CD4-positive, alpha-beta T cell treated with Interleukin-17A for 1 hour (primary cell): ENCODE measurements around the gene ADIPOR2.

Experiments used
- DNase-seq: peaks from one replicate; pipeline ENCODE4 v3.0.0-alpha.2; 2020

The ADIPOR2 gene

DNA sequence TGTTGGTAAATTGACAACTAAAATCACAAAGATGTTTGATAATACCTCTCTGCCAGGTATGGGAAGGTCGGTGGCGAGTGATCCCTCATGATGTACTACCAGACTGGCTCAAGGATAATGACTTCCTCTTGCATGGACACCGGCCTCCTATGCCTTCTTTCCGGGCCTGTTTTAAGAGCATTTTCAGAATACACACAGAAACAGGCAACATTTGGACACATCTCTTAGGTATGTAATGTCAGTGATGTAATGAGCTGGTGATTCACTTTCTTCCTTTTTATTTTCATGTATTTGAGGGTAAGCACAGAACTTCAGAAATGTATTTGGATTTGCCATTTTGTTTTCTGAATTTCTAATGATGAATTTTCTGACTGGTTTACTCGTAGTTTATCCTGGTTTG, 86.9 kb downstream of the ADIPOR2 start:
- DNase-seq, result no peak

DNA sequence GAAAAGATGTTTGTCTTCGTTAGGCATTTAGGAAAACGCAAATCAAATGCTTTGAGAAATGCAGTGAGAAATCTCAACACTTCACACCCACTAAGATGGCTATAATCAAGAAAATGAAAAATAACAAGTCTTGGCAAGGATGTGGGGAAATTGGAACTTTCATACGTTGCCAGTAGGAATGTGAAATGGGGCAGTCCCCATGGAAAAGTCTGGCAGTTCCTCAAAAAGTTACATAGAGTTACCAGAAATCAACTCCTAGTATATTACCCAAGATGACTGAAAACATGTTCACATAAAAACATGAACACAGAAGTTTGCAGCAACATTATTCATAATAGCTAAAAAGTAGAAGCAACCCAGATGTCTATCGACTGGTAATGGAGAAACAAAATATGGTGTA, 88.0 kb downstream of the ADIPOR2 start:
- DNase-seq, result no peak

DNA sequence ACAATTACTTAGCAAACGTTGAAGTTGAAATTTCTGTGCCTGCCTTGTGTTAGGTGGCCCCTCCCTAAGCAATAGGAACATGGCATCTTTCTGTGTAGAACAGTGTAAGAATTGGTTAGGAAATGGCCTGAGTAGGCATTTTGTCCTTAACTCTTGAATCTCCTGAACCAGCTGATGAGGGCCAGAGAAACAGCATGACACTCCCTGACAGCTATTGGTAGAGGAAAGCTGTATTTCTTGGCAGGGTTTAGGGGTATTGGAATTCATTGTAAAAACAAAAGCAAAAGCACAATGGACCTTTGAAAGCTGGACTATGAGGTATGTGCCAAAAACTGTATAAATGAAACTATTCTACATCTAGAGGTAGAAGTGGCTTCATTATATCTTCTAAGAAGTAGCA, 88.9 kb downstream of the ADIPOR2 start:
- DNase-seq, result no peak

DNA sequence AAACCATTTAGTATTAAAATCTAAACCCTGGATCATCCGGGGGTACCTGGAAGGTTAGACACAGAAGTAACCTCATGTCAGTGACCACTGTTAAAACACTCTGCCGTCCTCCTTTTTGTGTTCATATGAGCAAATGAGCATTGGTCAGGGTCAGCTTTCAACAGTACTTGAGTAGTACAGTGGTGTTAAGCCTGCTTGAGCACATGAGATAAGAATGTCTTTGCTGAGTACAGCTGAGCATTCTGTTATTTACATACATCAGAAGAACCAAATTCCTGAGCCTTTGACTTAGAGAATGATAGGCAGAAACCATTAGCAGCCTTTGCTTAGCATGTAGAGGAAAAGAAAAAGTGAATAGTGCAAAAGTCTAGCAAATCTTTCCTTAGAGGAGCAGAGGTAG, 90.9 kb downstream of the ADIPOR2 start:
- DNase-seq, result no peak

DNA sequence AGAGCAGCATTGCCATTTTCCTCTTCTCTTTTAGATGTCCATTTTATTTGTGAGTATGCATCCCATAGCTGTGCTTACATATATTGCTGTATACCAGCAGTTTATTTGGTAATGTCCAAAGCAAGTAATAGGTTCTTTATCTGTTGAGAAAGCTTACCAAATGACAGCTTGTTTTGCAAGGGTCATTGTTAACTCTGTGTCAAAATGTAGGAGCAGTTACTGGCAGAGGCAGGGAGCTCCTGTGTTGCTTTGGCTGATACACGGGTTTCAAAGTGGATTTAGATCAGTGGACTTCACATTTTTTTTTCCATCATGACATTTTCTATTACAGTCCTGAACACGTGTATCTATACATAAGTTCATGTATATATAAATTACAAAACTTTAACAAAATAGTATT, 91.3 kb downstream of the ADIPOR2 start:
- no peak for DNase-seq

DNA sequence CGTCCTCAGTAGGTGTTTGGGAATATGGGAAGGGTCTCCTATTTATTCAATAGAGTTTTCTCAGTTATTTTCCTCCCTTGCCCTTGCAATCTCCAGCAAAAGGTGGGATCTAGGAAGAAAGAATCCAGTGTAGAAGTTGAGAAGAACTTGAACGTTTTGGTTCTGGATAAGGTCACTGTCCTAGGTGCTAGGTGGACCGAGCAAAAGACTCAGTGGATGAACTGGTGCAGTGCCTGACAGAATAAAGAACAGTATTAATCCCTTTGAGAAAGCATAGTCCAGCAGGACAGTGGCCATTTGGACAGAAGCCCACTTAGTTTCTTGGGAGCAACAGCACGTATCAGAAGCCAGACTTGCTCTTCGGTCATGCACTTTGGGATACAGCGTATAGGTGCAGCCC, 96.8 kb downstream of the ADIPOR2 start:
- DNase-seq, result no peak

DNA sequence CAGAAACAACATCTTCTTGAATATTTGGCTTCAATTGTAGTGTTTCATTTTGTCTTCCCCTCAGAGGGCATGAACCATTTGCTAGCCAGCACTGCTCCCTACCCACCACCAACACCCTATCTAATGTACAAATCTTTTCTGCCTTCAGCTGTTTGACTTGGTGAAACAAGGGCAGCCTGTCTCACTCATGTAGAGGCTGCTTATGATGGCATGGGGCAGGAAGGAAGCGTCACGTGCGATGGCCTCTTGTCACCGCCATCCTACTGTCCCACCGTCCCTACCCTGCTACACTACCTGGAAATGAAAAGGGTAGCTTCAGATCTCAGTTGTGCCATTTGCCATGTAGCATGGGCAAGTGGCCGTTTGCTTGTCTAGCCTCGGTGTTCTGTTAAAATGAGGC, 99.6 kb downstream of the ADIPOR2 start:
- no peak for DNase-seq

DNA sequence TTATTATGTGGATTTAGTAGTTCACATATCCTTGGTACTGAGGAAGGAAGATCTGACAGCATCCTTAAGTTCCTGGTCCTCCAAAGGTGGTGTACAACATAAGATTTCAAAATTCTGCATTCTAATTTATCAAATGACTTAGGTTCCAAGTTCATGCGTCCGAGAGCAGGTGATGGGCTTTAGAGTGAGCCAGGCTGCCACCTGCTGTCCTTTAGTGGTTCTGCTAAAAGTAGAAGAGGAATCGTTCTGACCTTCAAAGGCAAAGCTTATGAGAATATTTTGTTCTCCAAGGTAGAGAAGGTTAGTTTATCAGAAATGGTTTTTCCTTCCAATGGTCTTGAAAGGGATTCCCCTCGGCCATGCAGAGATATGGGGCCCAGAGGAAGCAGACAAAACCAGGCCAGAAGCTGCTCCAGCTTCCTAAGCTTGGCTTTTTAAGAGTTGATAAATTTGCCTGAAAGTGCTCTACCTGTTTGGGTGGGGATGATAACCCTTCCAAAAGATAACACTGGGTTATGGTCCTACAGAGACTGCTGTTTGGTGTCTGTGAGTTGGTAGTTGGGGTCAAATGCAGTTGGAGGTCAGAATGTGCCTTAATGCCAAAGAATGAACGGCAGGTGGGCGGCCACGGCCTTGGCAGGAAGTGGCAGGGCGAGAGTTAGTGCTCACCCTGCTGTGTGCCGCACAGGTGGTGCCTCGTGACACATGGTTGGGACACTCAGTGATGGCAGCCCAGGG, 100.4 kb downstream of the ADIPOR2 start:
- DNase-seq, result peak; percentile 79

DNA sequence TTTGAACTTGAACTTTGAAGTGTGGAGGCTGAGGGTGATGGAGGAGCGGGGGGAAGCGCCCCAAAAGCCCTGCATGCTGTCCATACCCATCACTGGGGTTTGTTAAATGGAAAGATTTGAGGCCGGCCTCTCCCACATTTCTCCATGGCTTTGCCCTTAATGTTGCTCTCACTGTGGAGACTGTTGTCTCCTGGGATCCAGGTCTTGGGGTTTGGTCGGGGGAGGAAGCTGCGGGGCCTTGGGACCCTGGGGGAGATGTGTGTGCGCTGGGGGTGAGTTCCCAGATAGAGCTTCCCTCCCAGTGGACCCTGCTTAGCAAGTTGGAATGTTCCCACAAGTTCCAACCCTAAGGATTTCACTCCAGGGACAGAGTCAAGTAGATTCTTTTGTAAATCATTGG, 101.5 kb downstream of the ADIPOR2 start:
- no peak for DNase-seq

DNA sequence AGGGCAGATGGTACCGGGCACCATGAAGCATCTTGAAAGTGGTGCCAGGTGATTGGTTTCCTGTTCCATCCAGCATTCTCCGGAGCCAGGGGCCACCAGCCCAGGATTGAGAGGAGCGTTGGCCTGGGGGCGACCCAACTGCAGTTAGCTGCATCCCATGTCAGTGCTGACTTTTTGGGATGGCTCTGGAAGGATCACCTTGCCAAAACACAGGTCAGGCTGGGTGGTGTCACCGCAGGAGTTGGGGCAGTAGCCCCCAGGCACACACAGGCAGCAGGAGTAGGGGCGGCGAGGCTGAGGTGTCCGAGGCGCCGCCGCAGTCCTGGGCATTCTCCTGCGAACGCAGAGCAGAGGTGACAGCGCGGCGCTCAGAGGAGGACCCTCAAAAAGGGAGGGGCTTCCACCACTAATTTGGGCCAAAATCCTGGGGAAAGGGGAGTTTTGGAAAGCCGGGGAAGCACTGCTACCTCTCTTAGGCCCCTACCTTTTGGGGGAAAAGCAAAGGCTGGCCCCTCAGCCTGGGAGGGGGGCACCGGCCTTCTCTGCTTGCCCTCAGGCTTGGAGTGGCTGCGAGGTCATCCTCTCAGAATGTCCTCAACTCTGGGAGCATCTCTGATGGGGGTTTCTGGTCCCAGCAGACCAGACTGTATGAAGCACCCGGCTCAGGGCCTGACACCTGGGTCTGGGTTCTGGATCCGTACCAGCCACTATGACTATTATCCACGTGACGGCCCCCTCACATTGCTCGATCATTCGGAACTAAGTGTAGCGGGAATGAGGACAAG, 102.7 kb downstream of the ADIPOR2 start:
- DNase-seq, result no peak

DNA sequence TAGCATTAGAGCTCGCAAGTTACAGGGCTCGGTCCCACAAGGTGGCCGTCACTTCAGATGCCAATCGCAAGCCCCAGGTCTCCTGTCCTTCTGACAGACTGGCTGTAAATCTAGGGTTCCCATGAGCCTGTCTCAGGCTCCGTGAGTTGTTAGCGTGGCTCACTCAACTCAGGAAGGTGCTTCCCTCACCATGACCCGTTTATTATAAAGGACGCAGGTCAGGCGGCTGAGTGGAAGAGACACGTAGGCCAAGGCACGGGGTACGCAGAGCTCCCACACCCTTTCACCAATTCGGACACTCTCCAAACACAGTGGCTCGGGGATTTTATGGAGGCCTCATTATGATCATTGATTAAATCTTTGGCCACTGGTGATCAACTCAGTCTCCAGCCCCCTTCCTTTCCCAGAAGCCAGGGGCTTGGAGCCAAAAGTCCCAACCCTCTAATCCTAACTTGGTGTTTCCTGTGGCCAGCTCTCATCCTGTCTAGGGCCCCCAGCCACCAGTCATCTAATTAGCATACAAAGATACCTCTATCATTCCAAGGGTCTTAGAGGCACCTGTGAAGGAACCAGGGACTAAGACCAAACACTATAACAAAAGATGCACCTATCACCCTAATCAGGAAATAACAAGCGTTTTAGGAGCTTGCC, 103.7 kb downstream of the ADIPOR2 start:
- DNase-seq, result no peak

DNA sequence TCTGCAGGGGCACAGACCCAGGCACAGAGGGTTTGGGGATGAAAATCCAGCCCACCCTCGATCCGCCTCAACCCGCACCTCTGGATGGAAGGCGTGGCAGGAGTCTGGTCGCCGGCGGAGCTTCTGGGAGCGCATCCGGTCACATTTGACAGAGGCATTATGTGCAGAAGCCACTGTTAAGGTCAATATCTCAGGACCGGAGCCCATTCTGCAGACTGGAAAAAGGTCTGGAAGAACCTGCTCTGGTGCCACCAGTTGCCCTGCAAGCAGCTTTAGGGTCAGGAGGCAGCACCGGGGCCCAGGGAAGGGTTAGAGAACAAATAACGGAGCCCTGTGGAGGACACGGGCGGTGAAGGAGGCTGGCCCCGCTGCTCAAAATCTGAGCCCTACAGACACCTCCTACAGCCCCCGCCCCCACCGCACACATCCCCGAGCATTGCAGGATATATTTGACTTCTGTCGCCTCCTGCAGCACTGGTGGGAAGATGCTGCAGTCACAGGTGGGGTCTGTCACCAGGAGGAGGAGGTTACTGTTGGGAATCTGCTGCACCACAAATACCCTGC, 104.4 kb downstream of the ADIPOR2 start:
- no peak for DNase-seq

DNA sequence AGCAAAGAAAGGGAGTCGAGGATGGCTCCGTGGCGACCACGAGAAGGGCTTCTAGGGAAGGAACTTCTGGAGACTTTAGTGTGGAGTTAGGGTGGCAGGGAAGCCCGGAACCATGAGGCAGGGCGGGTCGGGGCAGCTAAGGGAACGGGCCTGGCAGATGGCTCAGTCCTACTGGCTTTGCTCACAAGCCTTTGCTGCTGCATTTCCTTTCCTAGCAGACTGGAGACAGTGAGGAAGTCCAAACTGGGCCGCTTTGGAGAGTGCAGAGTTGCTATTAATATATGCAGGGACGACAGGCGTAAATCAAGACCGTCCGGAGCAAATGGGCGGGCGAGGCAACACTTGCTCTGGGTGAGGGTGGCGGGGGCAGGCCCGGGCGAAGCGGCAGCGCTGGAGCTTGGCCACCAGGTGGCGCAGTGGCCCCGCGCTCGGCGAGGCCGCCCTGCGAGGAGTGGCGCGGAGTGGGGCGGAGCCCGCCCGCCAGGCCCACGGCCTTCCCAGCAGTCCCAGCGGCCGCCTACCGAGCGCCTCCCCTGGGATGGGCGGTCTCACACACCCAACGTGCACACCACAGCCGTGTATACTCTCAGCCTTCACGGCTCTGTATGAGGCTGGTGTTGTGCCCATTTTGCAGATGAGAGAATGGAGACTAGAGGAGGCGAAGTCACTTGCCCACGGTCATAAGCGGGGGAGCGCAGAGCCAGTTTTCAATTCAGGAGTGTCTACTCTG, 105.1 kb downstream of the ADIPOR2 start:
- DNase-seq, result peak; percentile 94

DNA sequence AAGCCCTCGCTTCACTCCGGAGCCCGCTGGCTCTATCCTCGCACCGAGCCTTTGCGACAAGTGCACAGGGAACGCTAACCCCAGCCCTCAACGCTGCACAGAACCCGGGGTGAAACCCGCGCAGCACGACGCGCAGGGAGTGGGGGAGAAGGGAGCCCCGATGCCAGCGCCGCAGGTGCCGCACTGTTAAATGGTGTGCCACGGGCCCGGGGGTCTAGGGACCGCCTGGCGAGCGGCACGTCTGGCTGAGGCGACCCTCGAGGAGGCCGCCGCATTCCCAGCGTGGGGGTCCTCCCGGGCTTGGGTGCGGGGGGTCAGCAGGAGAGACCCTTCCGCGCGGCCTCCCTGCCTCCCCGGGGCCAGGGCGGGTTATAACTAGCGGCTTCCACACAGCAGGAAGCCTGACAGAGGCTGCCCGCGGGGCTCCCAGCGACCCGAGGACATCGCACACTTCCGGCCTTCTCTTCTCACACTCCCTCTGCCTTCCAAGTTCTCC, 105.7 kb downstream of the ADIPOR2 start:
- DNase-seq, result peak; percentile 50

DNA sequence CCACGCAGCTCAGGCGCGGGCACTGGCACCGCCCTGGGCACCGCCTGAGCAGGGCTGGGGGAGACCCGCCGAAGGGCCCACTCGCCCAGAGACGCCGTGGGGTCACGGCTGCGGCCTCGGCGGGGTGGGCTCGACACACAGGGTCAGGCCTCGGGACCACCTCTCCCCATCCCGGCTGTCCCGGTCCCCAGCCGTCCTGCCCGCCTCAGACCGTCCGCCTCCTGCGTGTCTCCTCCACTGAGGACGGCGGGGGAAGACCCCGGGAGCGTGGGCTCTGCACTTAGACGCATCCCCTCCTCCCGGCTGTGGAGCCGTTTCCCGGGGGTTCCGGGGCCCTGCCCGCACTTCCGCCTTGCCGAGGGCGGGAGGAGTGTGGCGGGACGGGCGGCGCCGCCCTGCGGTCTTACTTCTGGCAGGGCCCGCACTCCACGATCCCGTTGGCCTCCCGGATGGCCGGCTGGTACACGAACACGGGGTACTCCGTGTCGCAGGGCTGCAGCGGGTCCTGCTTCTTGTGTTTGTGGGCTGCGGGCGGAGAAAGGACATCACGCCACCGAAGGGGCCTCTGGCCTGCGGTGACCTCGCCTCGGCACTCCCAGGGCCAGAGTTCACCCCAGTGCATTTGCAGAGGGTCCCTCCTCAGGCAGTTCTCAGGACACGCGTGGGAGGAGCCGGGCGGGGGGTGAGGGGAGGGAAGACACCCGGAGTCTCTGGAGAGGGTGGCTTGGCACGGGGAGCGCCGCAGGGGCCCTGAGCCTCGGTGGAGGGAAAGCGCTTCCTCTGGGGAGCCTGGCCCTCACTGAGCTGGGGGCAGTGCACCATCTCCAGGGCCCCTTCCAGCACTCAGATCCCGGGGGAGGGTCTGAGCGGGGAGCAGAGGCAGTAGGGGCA, 106.4 kb downstream of the ADIPOR2 start:
- peak; percentile 59 for DNase-seq

DNA sequence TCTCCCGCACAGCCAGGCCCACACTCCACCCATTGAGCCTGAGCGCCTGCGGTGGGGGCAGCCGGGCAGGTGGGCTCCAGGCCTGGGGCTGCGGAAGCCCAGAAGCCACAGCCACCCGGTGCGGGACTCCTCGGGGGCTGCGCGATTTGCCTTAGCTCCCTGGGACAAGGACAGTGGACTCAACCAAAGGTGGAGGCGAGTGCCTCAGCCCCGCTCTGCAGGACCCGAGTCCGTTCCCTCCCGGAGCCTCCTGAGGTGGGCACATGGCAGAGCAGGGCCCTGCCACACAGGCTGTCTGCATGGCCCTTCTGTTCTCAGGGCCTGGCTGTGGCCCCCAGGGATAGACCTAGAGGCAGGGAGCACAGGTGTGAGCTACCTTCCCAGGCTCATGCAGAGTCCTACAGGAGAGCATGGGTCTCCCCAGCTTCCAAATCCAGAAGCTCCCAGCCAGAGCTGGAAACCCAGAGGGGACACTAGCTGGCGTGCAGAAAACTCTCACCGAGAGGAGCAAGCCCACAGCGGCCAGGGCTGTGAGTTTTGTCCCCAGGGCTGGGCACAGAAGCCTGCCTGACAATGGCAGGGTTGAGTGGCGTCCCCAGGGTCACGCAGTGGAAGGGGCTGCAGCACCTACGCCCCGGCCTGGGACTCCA, 107.2 kb downstream of the ADIPOR2 start:
- no peak for DNase-seq

DNA sequence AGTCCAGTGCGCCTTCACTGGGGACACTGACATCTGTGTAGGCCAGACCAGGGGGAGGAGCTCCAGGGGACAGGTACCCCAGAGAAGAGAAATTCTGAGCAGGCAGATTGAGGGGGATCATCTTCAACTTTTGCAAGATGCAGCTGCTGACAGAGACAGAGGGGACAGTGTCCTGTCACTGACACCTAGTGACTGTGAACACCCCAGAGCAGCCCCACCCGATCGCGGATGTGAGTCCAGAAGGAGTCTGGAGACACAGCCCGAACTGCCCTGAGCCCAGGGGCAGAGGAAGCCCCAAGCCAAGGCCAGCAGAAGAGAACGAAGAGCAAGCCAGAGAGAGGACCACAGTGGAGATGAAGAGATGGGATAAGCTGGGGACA, 107.8 kb downstream of the ADIPOR2 start:
- DNase-seq, result no peak

DNA sequence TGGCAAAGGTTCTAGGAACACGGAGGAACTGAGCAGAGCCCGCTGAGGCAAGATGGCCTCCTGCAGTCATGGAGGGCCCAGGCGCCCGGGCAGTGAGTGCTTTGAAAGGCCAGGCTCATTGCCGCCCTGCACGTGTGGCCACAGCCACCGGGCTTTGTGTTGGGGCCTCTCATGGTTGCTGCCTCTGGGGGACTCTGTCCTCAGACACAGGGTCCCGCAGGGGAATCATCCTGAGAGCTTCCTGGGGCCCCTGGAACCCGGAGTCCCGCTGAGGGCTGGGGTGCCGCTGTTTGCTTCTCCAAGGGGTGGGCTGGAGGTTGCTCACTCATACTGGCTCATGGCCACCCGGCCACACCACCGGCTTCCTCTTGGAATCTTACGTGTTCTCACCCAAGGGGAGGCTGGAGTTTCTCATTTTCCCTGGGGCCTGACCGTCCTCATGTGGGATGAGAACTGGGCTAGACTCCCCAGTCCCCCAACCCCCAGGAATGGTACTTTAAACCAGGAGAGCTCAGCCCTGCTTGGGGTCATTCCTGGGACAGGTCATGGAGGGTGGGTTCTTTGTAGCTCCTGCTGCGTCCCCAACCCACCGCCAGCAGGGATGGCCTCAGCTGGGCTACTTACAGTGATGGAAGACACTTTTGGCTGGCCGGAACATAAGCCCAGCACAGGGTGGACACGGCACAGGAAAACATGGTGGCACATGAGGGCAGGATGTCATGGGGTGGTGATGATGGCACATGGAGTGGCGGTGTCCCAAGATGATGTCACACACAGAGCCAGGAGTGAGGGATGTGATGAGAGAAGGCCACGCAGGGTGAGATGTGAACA, 108.4 kb downstream of the ADIPOR2 start:
- DNase-seq, result no peak

DNA sequence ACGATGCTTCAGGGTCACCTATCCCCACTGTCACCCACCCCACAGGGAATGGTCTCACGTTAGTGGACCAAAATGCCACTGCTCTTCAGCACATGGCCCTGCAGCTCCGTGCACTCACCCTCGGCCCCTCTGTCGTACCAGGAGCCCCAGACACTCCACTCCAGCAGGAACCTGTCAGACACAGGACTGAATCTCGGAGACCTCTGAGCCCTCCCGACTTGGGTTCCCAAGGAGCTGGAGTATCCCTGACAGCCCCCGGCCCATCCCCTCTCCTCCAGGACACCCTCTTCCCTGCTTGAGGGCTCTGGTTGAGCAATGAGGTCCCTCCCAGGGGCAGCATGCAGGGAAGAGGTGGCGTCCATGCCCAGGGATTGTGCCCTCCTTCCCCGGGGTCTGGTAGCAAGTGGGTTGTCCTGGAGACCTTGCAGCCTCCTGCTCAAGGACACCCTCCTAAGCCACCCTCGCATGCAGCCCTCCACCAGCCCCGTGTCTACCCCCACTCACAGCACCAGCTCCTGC, 109.1 kb downstream of the ADIPOR2 start:
- DNase-seq, result no peak
